Measurements from ENCODE around the gene NSD2.

Gene NSD2

GRCh38 chr4:1971456-1972200, 100.4 kb downstream of the NSD2 start:
- DNase-seq, result no peak

GRCh38 chr4:1972414-1972813, 101.2 kb downstream of the NSD2 start:
- DNase-seq, result no peak

GRCh38 chr4:1973218-1973617, 102.0 kb downstream of the NSD2 start:
- no peak for DNase-seq

- DNase-seq, result no peak
Measured at GRCh38 chr4:1973661-1974060, 102.5 kb downstream of the NSD2 start.

GRCh38 chr4:1974840-1975239, 103.6 kb downstream of the NSD2 start:
- no peak for DNase-seq

GRCh38 chr4:1975391-1975801, 104.2 kb downstream of the NSD2 start:
- no peak for DNase-seq

GRCh38 chr4:1975880-1976279, 104.7 kb downstream of the NSD2 start:
- no peak for DNase-seq

- no peak for DNase-seq
Measured at GRCh38 chr4:1976416-1977352, 105.5 kb downstream of the NSD2 start.

- no peak for DNase-seq
Measured at GRCh38 chr4:1978226-1978625, 107.0 kb downstream of the NSD2 start.

GRCh38 chr4:1978741-1979476, 107.7 kb downstream of the NSD2 start:
- no peak for DNase-seq

- no peak for DNase-seq
Measured at GRCh38 chr4:1979477-1980196, 108.4 kb downstream of the NSD2 start.

GRCh38 chr4:1980561-1981041, 109.4 kb downstream of the NSD2 start:
- DNase-seq, result no peak

GRCh38 chr4:1981251-1982058, 110.3 kb downstream of the NSD2 start:
- DNase-seq, result no peak

- no peak for DNase-seq
Measured at GRCh38 chr4:1982124-1983052, 111.2 kb downstream of the NSD2 start.

GRCh38 chr4:1983053-1983845, 112.1 kb downstream of the NSD2 start:
- no peak for DNase-seq

GRCh38 chr4:1983846-1984405, 112.7 kb downstream of the NSD2 start:
- DNase-seq, result no peak

GRCh38 chr4:1984406-1985191, 113.4 kb downstream of the NSD2 start:
- DNase-seq, result no peak

- DNase-seq, result no peak
Measured at GRCh38 chr4:1985294-1985693, 114.1 kb downstream of the NSD2 start.
